K562 (cell line): Measurements from ENCODE around the gene ANKS3. TPM values are rescaled to one million over a fixed set of nuclear protein-coding genes. Genes with fewer than 3 reads are reported as not detected.

Experiments
- BDP1 ChIP-seq: IDR thresholded peaks from 3 replicates; pipeline ENCODE4 v1.6.1; 2011; ENCODE audit not compliant: insufficient read length, insufficient read depth
- CCNT2 ChIP-seq: IDR thresholded peaks from 2 replicates; pipeline ENCODE4 v1.6.1; 2011; ENCODE audit warnings: borderline replicate concordance, low read depth, mild to moderate bottlenecking, moderate library complexity, mixed read lengths, low read length; ENCODE audit not compliant: insufficient read length; ENCODE audit errors: extremely low read depth
- CHCHD3 ChIP-seq: fragments of 250-450 bp; sonication (Bioruptor Pico); IDR thresholded peaks from 2 replicates; pipeline ENCODE4 v2.1.2; 2022; ENCODE audit warnings: mild to moderate bottlenecking
- IRF2 ChIP-seq: sonication (generic); formaldehyde crosslinking; IDR thresholded peaks from 2 replicates; pipeline ENCODE4 v1.8.1; 2022; ENCODE audit warnings: mild to moderate bottlenecking, missing genetic modification reagents
- NCOR1 ChIP-seq: fragments of 450-650 bp; IDR thresholded peaks from 2 replicates; pipeline ENCODE4 v1.6.1; 2016; ENCODE audit warnings: mild to moderate bottlenecking, moderate library complexity
- OTX1 ChIP-seq: fragments of 450-650 bp; formaldehyde crosslinking; IDR thresholded peaks from 2 replicates; pipeline ENCODE4 v1.4.0; 2022; ENCODE audit warnings: mild to moderate bottlenecking
- PHF20 ChIP-seq: fragments of 450-650 bp; IDR thresholded peaks from 2 replicates; pipeline ENCODE4 v1.6.1; 2018; ENCODE audit not compliant: partially characterized antibody
- POLR2A ChIP-seq: fragments of 450-650 bp; conservative IDR thresholded peaks from 2 replicates; pipeline ENCODE4 v1.6.1; 2016
- RBM22 ChIP-seq: fragments of 200-400 bp; formaldehyde crosslinking; IDR thresholded peaks from 2 replicates; pipeline ENCODE4 v1.6.1; 2018; ENCODE audit warnings: low read length, low read depth; ENCODE audit not compliant: poor library complexity, severe bottlenecking
- SAFB ChIP-seq: fragments of 200-400 bp; formaldehyde crosslinking; IDR thresholded peaks from 2 replicates; pipeline ENCODE4 v1.6.1; 2017; ENCODE audit warnings: low read depth, low read length, borderline replicate concordance
- SRSF1 ChIP-seq: fragments of 200-400 bp; formaldehyde crosslinking; IDR thresholded peaks from 2 replicates; pipeline ENCODE4 v1.6.1; 2017; ENCODE audit warnings: mild to moderate bottlenecking, low read depth, low read length, moderate library complexity
- ZNF212 ChIP-seq: fragments of 450-650 bp; formaldehyde crosslinking; IDR thresholded peaks from 2 replicates; pipeline ENCODE4 v1.4.0; 2020; ENCODE audit warnings: mild to moderate bottlenecking
- ZNF316 ChIP-seq: fragments of 450-650 bp; IDR thresholded peaks from 2 replicates; pipeline ENCODE4 v1.6.1; 2016
- ZNF551 ChIP-seq: fragments of 250-450 bp; sonication (Bioruptor Pico); IDR thresholded peaks from 2 replicates; pipeline ENCODE4 v1.5.0; 2021; ENCODE audit warnings: mild to moderate bottlenecking, moderate library complexity
- ZNF589 ChIP-seq: fragments of 200-800 bp; sonication (Bioruptor generic); IDR thresholded peaks from 2 replicates; pipeline ENCODE4 v1.6.1; 2016; ENCODE audit warnings: low read depth, missing genetic modification characterization, missing compliant biosample characterization
- polyA plus RNA-seq, 8 experiments: library from polyadenylated mRNA; depleted of rRNA in 4 of 8; stranded (reverse) in 5 of 8; unstranded in 3 of 8; fragments of >200 nt; fragmentation: Nextera tagmentation in 2 of 8; fragmentation: Illumina TruSeq in 1 of 8; extraction: Ambion mirVana in 2 of 8; extraction: Trizol in 1 of 8; gene quantifications; 2 replicates each; pipeline versions ENCODE4 v1.2.1 to v1.2.3, GENCODE V29; 2011 to 2014; ENCODE audit warnings: inconsistent platforms in 1 of 8, missing spikeins in 1 of 8
- total RNA-seq, 7 experiments: library from RNA; depleted of rRNA in 6 of 7; stranded (reverse); fragments of >200 nt in 6 of 7; fragmentation: Illumina TruSeq in 2 of 7; extraction: Trizol in 2 of 7; gene quantifications; 2 replicates each; pipeline versions ENCODE4 v1.2.1 to v1.2.3, GENCODE V29; 2011 to 2021; ENCODE audit warnings: low replicate concordance in 1 of 7
- TF ChIP-seq, protein P1 (sequence below), 2 experiments: fragments of 450-650 bp; IDR thresholded peaks; 2 replicates each; pipeline ENCODE4 v1.6.1; 2018; ENCODE audit warnings: mild to moderate bottlenecking in 2 of 2, low read depth in 1 of 2; ENCODE audit not compliant: partially characterized antibody in 2 of 2
- TF ChIP-seq, protein P2 (sequence below): fragments of 250-450 bp; sonication (Bioruptor Pico); IDR thresholded peaks from 2 replicates; pipeline ENCODE4 v1.4.0; 2020

ANKS3 gene
- total and polyA plus RNA-seq, 9 of the 15 experiments (the other 6 are each of a cell fraction or from before 2014, with no cell fraction given): 0.43 to 25.7 (median 14.8) TPM

DNA sequence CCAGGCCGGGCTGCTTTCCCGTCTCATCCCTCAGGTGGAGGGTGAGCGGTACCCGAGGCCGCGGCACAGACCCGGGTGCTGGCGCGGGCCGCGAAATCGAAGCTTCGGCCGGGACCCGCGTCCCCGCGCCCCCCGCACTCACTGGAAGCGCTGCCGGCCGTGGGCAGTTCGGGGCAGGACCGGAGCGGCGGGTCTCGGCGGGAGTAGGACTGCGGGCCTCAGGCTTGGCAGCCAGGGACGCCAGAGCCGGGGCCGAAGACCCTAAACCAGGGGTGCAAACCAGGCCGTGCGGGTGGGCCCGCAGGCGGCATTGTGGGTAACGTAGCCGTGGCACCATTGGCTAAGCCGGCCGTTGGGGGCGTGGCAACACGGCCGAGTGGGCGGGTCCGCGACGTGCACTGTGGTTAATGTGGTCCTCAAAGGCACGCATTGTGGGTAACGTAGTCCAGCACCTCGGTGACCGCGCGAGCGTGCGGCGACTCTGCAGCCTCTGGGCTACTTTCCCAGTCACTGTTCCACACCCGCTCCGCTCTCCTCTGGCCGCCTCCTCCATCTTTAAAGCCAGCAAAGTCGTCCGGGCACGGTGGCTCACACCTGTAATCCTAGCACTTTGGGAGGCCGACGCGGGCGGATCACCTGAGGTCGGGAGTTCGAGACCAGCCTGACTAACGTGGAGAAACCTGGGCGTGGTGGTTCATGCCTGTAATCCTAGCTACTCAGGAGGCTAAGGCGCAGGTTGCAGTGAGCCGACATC is 33.0 kb upstream of the ANKS3 start, which contains the start of gene ZNF500 (continued):
- TF ChIP-seq, protein P1, sequence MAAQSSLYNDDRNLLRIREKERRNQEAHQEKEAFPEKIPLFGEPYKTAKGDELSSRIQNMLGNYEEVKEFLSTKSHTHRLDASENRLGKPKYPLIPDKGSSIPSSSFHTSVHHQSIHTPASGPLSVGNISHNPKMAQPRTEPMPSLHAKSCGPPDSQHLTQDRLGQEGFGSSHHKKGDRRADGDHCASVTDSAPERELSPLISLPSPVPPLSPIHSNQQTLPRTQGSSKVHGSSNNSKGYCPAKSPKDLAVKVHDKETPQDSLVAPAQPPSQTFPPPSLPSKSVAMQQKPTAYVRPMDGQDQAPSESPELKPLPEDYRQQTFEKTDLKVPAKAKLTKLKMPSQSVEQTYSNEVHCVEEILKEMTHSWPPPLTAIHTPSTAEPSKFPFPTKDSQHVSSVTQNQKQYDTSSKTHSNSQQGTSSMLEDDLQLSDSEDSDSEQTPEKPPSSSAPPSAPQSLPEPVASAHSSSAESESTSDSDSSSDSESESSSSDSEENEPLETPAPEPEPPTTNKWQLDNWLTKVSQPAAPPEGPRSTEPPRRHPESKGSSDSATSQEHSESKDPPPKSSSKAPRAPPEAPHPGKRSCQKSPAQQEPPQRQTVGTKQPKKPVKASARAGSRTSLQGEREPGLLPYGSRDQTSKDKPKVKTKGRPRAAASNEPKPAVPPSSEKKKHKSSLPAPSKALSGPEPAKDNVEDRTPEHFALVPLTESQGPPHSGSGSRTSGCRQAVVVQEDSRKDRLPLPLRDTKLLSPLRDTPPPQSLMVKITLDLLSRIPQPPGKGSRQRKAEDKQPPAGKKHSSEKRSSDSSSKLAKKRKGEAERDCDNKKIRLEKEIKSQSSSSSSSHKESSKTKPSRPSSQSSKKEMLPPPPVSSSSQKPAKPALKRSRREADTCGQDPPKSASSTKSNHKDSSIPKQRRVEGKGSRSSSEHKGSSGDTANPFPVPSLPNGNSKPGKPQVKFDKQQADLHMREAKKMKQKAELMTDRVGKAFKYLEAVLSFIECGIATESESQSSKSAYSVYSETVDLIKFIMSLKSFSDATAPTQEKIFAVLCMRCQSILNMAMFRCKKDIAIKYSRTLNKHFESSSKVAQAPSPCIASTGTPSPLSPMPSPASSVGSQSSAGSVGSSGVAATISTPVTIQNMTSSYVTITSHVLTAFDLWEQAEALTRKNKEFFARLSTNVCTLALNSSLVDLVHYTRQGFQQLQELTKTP (IDR thresholded peaks at IDR 0.05; ENCODE audit: low read depth in 1 of 2, partially characterized antibody in 2 of 2): peak in 1 of 2 experiments; percentile 96
- no peak for TF ChIP-seq BDP1
- no peak for TF ChIP-seq ZNF589 (CRISPR knock-in tag)
- no peak for TF ChIP-seq ZNF212
- peak; percentile 61 for TF ChIP-seq CCNT2
- TF ChIP-seq IRF2 (CRISPR knock-in tag): no peak
- 0 out of 2 replicates have a peak, but pooled peaks have one; percentile 9 for TF ChIP-seq OTX1 (CRISPR knock-in tag)
- no peak; the same call in 1 of the 2 replicates for TF ChIP-seq ZNF316
- peak; percentile 85 for TF ChIP-seq POLR2A
- no peak for TF ChIP-seq RBM22
- TF ChIP-seq, protein P2, sequence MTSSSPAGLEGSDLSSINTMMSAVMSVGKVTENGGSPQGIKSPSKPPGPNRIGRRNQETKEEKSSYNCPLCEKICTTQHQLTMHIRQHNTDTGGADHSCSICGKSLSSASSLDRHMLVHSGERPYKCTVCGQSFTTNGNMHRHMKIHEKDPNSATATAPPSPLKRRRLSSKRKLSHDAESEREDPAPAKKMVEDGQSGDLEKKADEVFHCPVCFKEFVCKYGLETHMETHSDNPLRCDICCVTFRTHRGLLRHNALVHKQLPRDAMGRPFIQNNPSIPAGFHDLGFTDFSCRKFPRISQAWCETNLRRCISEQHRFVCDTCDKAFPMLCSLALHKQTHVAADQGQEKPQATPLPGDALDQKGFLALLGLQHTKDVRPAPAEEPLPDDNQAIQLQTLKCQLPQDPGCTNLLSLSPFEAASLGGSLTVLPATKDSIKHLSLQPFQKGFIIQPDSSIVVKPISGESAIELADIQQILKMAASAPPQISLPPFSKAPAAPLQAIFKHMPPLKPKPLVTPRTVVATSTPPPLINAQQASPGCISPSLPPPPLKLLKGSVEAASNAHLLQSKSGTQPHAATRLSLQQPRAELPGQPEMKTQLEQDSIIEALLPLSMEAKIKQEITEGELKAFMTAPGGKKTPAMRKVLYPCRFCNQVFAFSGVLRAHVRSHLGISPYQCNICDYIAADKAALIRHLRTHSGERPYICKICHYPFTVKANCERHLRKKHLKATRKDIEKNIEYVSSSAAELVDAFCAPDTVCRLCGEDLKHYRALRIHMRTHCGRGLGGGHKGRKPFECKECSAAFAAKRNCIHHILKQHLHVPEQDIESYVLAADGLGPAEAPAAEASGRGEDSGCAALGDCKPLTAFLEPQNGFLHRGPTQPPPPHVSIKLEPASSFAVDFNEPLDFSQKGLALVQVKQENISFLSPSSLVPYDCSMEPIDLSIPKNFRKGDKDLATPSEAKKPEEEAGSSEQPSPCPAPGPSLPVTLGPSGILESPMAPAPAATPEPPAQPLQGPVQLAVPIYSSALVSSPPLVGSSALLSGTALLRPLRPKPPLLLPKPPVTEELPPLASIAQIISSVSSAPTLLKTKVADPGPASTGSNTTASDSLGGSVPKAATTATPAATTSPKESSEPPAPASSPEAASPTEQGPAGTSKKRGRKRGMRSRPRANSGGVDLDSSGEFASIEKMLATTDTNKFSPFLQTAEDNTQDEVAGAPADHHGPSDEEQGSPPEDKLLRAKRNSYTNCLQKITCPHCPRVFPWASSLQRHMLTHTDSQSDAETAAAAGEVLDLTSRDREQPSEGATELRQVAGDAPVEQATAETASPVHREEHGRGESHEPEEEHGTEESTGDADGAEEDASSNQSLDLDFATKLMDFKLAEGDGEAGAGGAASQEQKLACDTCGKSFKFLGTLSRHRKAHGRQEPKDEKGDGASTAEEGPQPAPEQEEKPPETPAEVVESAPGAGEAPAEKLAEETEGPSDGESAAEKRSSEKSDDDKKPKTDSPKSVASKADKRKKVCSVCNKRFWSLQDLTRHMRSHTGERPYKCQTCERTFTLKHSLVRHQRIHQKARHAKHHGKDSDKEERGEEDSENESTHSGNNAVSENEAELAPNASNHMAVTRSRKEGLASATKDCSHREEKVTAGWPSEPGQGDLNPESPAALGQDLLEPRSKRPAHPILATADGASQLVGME (CRISPR knock-in tag): no peak
- TF ChIP-seq PHF20: peak; percentile 90
- TF ChIP-seq NCOR1: no peak
- TF ChIP-seq ZNF551 (CRISPR knock-in tag): no peak
- TF ChIP-seq SAFB: peak; percentile 66; the same call in 1 of the 2 replicates
- TF ChIP-seq CHCHD3: no peak
- no peak for TF ChIP-seq SRSF1
